OCI-LY1 (cell line): ENCODE measurements around the gene GIPC2.

Experiments
- H2AFZ ChIP-seq: fragments of 200-600 bp; sonication (generic), shearing (Covaris generic); 2 replicates; pipeline ENCODE4 v1.6.0; 2014; ENCODE audit warnings: antibody characterized with exemption, mild to moderate bottlenecking, low read length
- H3F3A ChIP-seq: fragments of 200-600 bp; sonication (generic), shearing (Covaris generic); 2 replicates; pipeline ENCODE4 v1.6.0; 2014; ENCODE audit warnings: mild to moderate bottlenecking, antibody characterized with exemption, low read length, moderate library complexity; ENCODE audit not compliant: insufficient read depth
- H3K27ac ChIP-seq: fragments of 200-600 bp; sonication (generic); 2 replicates; pipeline ENCODE4 v1.5.1; 2014; ENCODE audit warnings: low read length, mixed run types, mild to moderate bottlenecking, low read depth; ENCODE audit not compliant: poor library complexity, severe bottlenecking
- H3K27me3 ChIP-seq: fragments of 200-600 bp; sonication (generic); 2 replicates; pipeline ENCODE4 v1.6.0; 2014; ENCODE audit warnings: antibody characterized with exemption, mild to moderate bottlenecking, low read length, moderate library complexity; ENCODE audit not compliant: insufficient read depth
- H3K36me3 ChIP-seq: fragments of 200-600 bp; sonication (generic); 2 replicates; pipeline ENCODE4 v1.6.1; 2014; ENCODE audit warnings: mild to moderate bottlenecking, antibody characterized with exemption, low read length, moderate library complexity, mixed read lengths; ENCODE audit not compliant: insufficient read depth
- H3K4me1 ChIP-seq: fragments of 200-600 bp; sonication (generic); 2 replicates; pipeline ENCODE4 v1.5.1; 2014; ENCODE audit warnings: mild to moderate bottlenecking, low read length, moderate library complexity; ENCODE audit not compliant: insufficient read depth, severe bottlenecking
- H3K4me2 ChIP-seq: fragments of 200-600 bp; sonication (generic), shearing (Covaris generic); 2 replicates; pipeline ENCODE4 v1.6.1; 2014; ENCODE audit warnings: low read length
- H3K4me3 ChIP-seq: fragments of 200-600 bp; sonication (generic); 2 replicates; pipeline ENCODE4 v1.5.1; 2014; ENCODE audit warnings: low read length, low read depth, mild to moderate bottlenecking, mixed read lengths; ENCODE audit not compliant: poor library complexity, severe bottlenecking
- H3K79me2 ChIP-seq: fragments of 200-600 bp; shearing (Covaris generic); 2 replicates; pipeline ENCODE4 v1.6.1; 2016; ENCODE audit warnings: mixed run types, low read length, mixed read lengths; ENCODE audit not compliant: insufficient read depth
- H3K9ac ChIP-seq: fragments of 200-600 bp; sonication (generic), shearing (Covaris generic); 2 replicates; pipeline ENCODE4 v1.6.1; 2014; ENCODE audit warnings: mild to moderate bottlenecking, low read length, mixed read lengths
- H3K9me2 ChIP-seq: fragments of 200-600 bp; sonication (generic), shearing (Covaris generic); 2 replicates; pipeline ENCODE4 v1.6.1; 2014; ENCODE audit warnings: low read depth, mild to moderate bottlenecking, low read length, mixed read lengths
- H3K9me3 ChIP-seq: fragments of 200-600 bp; shearing (Covaris generic); 2 replicates; pipeline ENCODE4 v1.6.1; 2014; ENCODE audit warnings: low read length, mixed read lengths
- H4K20me1 ChIP-seq: fragments of 200-600 bp; sonication (generic), shearing (Covaris generic); 2 replicates; pipeline ENCODE4 v1.6.0; 2016; ENCODE audit warnings: mild to moderate bottlenecking, low read length; ENCODE audit not compliant: insufficient read depth
- CTCF ChIP-seq: fragments of 200-600 bp; sonication (generic), shearing (Covaris generic); IDR thresholded peaks from 2 replicates; pipeline ENCODE4 v1.5.1; 2017; ENCODE audit warnings: mild to moderate bottlenecking, antibody characterized with exemption, low read length, moderate library complexity, mixed read lengths
- EZH2 ChIP-seq: fragments of 200-600 bp; sonication (generic), shearing (Covaris generic); IDR thresholded peaks from 2 replicates; pipeline ENCODE4 v1.8.0; 2017; ENCODE audit warnings: borderline replicate concordance, mixed run types, mild to moderate bottlenecking, antibody characterized with exemption, low read length, moderate library complexity, mixed read lengths

GIPC2 gene

DNA sequence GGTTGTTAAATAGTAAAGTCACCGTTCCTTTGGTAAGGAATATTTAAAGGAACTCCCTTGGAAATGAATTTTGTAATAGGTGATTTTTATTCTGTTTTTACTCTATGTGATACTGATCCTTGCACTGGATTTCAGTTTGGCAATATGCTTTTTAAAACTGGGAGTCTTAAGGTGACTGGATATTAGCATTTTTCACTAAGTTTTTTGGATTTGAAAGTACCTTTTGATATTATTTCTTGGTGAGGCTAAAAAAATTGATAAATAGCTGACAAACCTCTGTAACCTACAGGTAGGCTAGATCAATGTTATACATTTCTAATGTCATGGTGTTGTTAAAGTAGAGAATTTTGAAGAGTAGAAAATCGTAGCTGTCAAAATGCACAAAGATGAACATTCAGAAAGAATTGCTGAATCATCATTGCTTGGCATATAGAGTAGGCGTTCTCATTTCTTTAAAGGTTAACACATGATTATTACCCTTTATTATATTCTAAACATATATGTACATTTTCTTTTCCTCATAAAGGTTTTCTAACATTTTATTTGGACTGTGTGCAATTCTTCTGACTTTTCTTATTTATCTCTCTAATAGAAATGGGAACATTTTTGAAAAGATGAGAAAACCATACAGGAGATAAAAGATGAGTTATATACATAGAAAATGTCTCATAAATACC lies 42.6 kb upstream of the GIPC2 start:
- peaks cover 50% of the 10 kb centered on the region for H3K4me1 ChIP-seq
- H3K36me3 ChIP-seq: no peaks in the 10 kb centered on the region
- no peaks in the 10 kb centered on the region for H3K9me2 ChIP-seq
- no peaks in the 10 kb centered on the region for H4K20me1 ChIP-seq
- peaks cover 18% of the 10 kb centered on the region for H3F3A ChIP-seq
- H3K4me3 ChIP-seq: peak overlapping the region; percentile 70
- no peaks in the 10 kb centered on the region for H3K9me3 ChIP-seq
- TF ChIP-seq EZH2 (no peak), CTCF (no peak)
- peak overlapping the region; percentile 92 for H3K27ac ChIP-seq
- H3K9ac ChIP-seq: peak overlapping the region; percentile 75
- H2AFZ ChIP-seq: no peak overlapping the region
- H3K27me3 ChIP-seq: no peaks in the 10 kb centered on the region
- peaks cover 33% of the 10 kb centered on the region for H3K79me2 ChIP-seq
- H3K4me2 ChIP-seq: peak overlapping the region; percentile 76

GRCh38 chr1:78003882-78004718 lies 41.7 kb upstream of the GIPC2 start:
- H3K9me2 ChIP-seq: no peaks in the 10 kb centered on the region
- H3K4me3 ChIP-seq: peak overlapping the region; percentile 70
- peaks cover 40% of the 10 kb centered on the region for H3K79me2 ChIP-seq
- H3K4me1 ChIP-seq: peaks cover 52% of the 10 kb centered on the region
- peaks cover 18% of the 10 kb centered on the region; the same call in 1 of the 2 replicates for H3F3A ChIP-seq
- H3K36me3 ChIP-seq: no peaks in the 10 kb centered on the region
- H3K9me3 ChIP-seq: no peaks in the 10 kb centered on the region
- H3K9ac ChIP-seq: peak overlapping the region; percentile 75
- H3K27ac ChIP-seq: peak overlapping the region; percentile 92
- no peaks in the 10 kb centered on the region for H4K20me1 ChIP-seq
- H3K4me2 ChIP-seq: peak overlapping the region; percentile 76
- TF ChIP-seq CTCF: no peak
- TF ChIP-seq EZH2: no peak
- H3K27me3 ChIP-seq: no peaks in the 10 kb centered on the region
- peak overlapping the region; percentile 68; the same call in 1 of the 2 replicates for H2AFZ ChIP-seq

GRCh38 chr1:78004719-78005447 lies 40.9 kb upstream of the GIPC2 start, which contains the start of gene DNAJB4:
Gene DNAJB4 (plus strand): TSS chr1:78004939. CDS start chr1:78005111, 172 bp downstream.
- TF ChIP-seq EZH2: no peak
- Histone ChIP-seq H4K20me1 (no peaks in the 10 kb centered on the region), H3K9ac (peak within 1 kb of the TSS; percentile 75), H2AFZ (peak within 1 kb of the TSS; percentile 68; the same call in 1 of the 2 replicates), H3K4me1 (peaks cover 52% of the 10 kb centered on the region), H3K4me3 (peak within 1 kb of the TSS; percentile 70), H3K9me2 (no peaks in the 10 kb centered on the region), H3K79me2 (peaks cover 46% of the 10 kb centered on the region), H3K27ac (peak within 1 kb of the TSS; percentile 92), H3K4me2 (peak within 1 kb of the TSS; percentile 76), H3K27me3 (no peaks in the 10 kb centered on the region), H3F3A (peaks cover 18% of the 10 kb centered on the region; the same call in 1 of the 2 replicates), H3K9me3 (no peaks in the 10 kb centered on the region), H3K36me3 (no peaks in the 10 kb centered on the region)
